Skeletal muscle satellite cell (primary cell): ENCODE measurements around the gene POU6F2.

Source experiments
- H3K27me3 ChIP-seq: 2 replicates; pipeline ENCODE4 v1.7.0; 2013; ENCODE audit warnings: low read length; ENCODE audit not compliant: control insufficient read depth, insufficient read depth
- H3K36me3 ChIP-seq: 2 replicates; pipeline ENCODE4 v1.7.0; 2013; ENCODE audit warnings: mild to moderate bottlenecking, control low read depth, low read length; ENCODE audit not compliant: insufficient read depth
- H3K4me1 ChIP-seq: 2 replicates; pipeline ENCODE4 v1.7.0; 2013; ENCODE audit warnings: low read length; ENCODE audit not compliant: control insufficient read depth, insufficient read depth
- H3K4me2 ChIP-seq: 2 replicates; pipeline ENCODE4 v1.7.0; 2013; ENCODE audit warnings: mild to moderate bottlenecking, low read length
- H3K4me3 ChIP-seq: 2 replicates; pipeline ENCODE4 v1.7.0; 2013; ENCODE audit warnings: low read length
- H3K9ac ChIP-seq: 2 replicates; pipeline ENCODE4 v1.7.0; 2013; ENCODE audit warnings: mild to moderate bottlenecking, low read depth, low read length, moderate library complexity
- H3K9me3 ChIP-seq: replicated peaks from 2 replicates; pipeline ENCODE4 v1.7.0; 2013; ENCODE audit warnings: mild to moderate bottlenecking, control low read depth, low read length

The POU6F2 gene

DNA sequence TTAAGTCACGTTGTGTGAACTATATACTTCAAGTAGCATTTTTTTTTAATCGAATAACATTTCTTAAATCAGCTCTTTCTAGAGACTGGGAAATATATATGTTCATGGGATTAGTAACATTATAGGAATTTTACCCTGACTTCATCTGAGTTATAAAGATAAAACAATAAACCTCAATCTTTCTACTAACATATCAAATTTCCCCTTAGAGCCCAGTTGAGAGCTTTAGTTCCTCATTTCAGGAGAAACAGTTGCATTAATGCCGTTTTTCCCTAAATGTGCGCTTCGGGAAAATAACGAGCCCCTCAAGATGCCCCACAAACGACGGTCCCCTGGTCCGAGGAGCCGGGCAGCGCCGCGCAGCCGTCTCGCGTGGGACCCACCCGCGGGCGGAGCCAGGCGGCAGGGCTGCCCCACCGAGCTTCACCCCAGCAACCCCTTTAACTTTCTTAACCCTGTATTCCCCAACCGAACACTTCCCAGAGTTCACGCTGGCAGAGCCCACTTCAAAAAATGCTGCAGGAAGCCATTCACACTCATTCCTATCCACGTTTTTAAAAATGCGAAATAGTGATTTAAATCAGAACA, 436.0 kb downstream of the POU6F2 start:
- no peaks in the 10 kb centered on the region for H3K36me3 ChIP-seq
- peaks cover 12% of the 10 kb centered on the region for H3K27me3 ChIP-seq
- H3K9ac ChIP-seq = peak overlapping the region; percentile 55
- H3K4me3 ChIP-seq = peak overlapping the region; percentile 81
- H3K4me2 ChIP-seq = peak overlapping the region; percentile 94
- H3K4me1 ChIP-seq = peaks cover 6% of the 10 kb centered on the region
- no peaks in the 10 kb centered on the region for H3K9me3 ChIP-seq

DNA sequence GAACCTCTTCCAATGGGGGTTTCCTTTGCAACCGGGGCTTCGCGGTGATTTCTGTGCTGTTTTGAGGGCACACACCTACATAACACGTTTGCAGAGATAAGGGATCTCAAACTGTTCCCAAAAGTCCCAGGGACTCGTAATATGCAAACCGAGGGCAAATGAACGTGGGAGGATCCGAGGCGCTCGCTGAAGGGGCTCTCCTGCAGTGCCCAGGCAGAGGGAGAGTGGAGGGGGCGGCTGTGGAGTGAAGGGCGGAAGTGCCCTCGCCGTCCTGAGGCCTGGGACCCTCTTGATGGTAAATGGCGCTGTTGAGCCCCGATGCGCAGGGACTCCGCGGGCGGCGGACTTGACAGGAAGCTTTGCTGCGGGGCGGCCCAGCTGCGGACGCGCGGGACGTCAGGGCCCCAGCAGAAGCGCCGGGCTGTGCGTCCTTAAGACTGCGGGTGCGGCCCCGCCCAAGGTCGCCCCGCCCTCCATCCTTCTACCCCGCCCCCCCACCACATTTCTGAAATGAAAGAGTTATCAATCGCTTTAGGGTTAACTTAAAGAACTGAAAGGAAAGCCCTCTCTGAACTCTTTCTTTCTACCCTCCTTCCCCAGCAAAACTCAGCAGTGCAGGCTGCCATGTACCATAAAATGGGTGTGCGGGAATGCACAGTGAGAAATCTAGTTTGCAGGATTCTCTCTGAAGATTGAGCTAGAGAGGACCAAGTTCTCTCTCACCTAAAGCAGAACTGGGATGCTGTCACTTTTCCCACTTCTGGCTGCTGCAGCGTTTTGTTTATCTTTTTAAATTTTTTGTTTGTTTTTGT, 436.7 kb downstream of the POU6F2 start:
- Histone ChIP-seq H3K4me3 (peak overlapping the region; percentile 81), H3K9ac (peak overlapping the region; percentile 55), H3K4me2 (peak overlapping the region; percentile 94), H3K9me3 (no peaks in the 10 kb centered on the region), H3K36me3 (no peaks in the 10 kb centered on the region), H3K27me3 (peaks cover 11% of the 10 kb centered on the region), H3K4me1 (peaks cover 6% of the 10 kb centered on the region)

DNA sequence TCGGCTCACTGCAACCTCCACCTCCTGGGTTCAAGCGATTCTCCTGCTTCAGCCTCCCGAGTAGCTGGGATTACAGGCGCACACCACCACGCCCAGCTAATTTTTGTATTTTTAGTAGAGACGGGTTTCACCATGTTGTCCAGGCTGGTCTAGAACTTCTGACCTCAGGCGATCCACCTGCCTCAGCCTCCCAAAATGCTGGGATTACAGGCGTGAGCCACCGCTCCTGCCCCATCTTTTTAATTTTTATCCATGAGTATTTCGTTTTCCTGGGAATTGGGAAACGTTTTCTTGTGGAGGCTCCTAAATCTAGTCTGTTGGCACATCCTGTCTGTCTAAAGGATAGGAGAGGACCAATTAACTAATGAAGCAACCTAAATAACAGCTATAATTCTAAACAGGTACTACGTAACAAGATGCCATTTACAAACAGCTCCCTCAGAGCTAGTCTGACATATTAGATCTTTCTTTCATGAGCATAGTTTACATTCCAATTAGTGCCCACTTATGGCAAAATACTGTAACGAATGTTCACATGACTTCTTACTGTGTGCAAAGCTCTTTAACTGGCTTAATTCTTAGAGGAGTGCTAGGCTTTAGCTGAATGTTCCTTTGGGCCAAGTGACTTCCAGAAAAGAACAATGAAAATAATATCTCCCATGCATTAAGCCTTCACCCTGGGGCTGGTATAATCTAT, 437.5 kb downstream of the POU6F2 start:
- H3K4me3 ChIP-seq = no peak overlapping the region
- no peaks in the 10 kb centered on the region for H3K9me3 ChIP-seq
- no peak overlapping the region for H3K9ac ChIP-seq
- peaks cover 11% of the 10 kb centered on the region for H3K27me3 ChIP-seq
- peak overlapping the region; percentile 94 for H3K4me2 ChIP-seq
- no peaks in the 10 kb centered on the region for H3K36me3 ChIP-seq
- H3K4me1 ChIP-seq = peaks cover 6% of the 10 kb centered on the region

DNA sequence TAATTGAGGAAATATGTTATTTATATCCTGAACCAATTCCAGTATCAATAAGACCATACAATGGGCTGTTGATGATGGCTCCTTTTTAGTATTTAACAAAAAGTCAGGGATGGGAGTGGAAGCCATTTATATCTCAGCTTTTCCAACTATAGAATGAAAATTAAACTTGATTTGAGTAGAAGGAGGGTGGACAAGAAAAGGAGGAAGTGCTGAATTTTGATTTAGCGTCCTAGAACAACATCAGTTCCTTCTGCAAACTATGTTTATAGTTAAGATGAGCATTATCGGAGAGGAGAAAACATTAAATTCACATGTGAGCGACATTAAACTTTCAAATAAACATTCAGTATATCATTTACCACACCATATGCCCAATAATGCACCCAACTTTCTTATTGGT, 439.2 kb downstream of the POU6F2 start:
- Histone ChIP-seq H3K27me3 (peaks cover 2% of the 10 kb centered on the region), H3K4me2 (no peak overlapping the region), H3K36me3 (no peaks in the 10 kb centered on the region), H3K9me3 (no peaks in the 10 kb centered on the region), H3K4me3 (no peak overlapping the region), H3K4me1 (peaks cover 6% of the 10 kb centered on the region), H3K9ac (no peak overlapping the region)

DNA sequence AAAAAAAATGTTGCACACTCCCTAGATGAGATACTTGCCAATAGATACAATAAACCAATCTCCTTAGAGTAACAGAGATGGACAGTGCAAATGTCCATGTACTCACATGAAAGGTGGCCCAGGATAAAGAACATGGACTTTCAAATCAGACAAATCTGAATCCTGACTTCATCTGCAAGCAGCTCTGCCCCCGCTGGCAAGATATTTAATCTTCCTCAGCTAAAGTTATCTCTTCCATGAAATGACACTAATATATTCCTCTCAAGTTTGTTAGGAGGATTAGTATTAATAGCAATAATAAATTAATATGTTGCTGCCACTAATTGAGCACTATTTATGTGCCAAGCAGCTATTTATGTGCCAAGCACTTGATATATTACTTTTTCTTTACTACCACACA, 439.9 kb downstream of the POU6F2 start:
- H3K9ac ChIP-seq = no peak overlapping the region
- H3K4me3 ChIP-seq = no peak overlapping the region
- no peaks in the 10 kb centered on the region for H3K27me3 ChIP-seq
- H3K4me2 ChIP-seq = no peak overlapping the region
- peaks cover 6% of the 10 kb centered on the region for H3K4me1 ChIP-seq
- no peaks in the 10 kb centered on the region for H3K36me3 ChIP-seq
- H3K9me3 ChIP-seq = no peaks in the 10 kb centered on the region

DNA sequence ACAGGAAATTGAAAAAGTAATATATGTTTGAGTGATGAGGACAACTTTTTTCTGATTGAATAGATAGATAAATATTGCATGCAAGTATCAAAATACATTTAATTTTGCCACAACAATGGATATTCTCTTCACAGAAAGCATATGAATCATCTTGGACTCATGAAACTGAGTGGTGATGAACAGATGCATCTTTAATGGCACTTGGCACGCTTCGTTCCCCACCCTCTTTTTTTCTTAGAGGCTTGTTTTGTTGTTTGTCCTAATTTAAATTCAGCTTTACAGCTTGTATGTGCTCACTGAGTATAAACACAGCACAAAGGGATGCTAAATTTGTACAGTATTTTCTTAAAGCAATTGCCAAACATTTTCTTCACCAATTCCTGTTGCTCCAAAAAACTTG, 443.5 kb downstream of the POU6F2 start:
- Histone ChIP-seq H3K9ac (no peak overlapping the region), H3K36me3 (no peaks in the 10 kb centered on the region), H3K27me3 (no peaks in the 10 kb centered on the region), H3K4me2 (no peak overlapping the region), H3K9me3 (no peaks in the 10 kb centered on the region), H3K4me1 (no peaks in the 10 kb centered on the region), H3K4me3 (no peak overlapping the region)

DNA sequence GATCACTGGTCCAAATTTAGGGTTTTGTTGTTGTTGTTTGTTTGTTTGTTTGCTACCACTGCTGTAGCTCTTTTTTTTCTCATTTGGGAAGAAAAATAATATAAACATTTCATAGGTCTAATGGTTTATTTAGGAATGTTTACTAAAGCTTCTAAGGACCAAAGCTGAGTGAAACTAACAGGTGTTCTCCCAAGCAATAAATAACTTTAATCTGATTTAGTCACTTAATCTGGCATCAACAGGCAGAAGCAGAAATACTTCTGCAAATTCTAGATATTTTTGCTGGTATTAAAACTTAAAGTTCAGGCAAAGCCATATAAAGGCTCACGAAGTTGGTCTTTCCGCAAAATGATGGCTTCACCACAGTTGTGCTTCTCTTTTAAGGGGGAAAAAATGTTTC, 444.0 kb downstream of the POU6F2 start:
- Histone ChIP-seq H3K4me2 (no peak overlapping the region), H3K9ac (no peak overlapping the region), H3K4me1 (no peaks in the 10 kb centered on the region), H3K9me3 (no peaks in the 10 kb centered on the region), H3K36me3 (no peaks in the 10 kb centered on the region), H3K4me3 (no peak overlapping the region), H3K27me3 (no peaks in the 10 kb centered on the region)

DNA sequence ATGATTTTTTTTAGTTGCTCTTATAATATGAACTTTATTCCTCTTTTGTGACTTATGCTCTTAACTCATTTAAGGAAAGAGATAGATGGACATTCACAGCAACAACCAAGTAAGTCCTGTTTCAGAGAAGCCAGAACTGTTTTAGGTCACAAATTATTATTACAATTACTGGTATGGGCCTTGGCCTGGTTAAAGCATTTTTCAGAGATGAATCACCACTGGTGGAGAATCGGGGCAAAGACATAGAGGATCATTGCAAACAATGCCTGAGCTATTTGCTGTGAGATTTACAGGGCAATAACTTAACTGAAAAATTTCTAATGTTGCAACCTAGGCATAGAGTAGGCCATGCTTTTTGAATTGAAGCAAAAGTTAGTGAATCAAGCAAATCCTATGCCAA, 450.5 kb downstream of the POU6F2 start:
- Histone ChIP-seq H3K4me3 (no peak overlapping the region), H3K9me3 (no peaks in the 10 kb centered on the region), H3K9ac (no peak overlapping the region), H3K36me3 (no peaks in the 10 kb centered on the region), H3K27me3 (no peaks in the 10 kb centered on the region), H3K4me1 (peaks cover 10% of the 10 kb centered on the region), H3K4me2 (no peak overlapping the region)

DNA sequence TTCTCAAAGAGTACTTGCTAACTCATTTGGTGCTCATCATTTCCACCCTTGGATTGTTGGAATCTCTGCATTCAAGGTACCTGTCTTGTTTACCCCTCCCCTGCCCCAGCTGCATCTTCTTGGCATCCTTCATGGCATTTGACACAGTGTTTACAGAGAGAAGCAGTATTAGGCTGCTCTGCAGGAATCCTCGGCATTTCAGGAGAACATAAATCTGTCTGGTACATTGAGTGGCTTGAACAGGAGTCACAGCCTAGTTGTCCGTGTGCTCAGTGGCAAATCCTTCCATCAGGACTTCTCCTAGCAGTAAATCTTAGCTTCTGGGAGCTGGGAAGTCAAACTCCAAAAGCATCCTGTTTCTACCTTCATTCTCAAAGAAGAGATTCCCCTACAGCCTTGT, 451.7 kb downstream of the POU6F2 start:
- H3K27me3 ChIP-seq = peaks cover 4% of the 10 kb centered on the region
- H3K4me2 ChIP-seq = no peak overlapping the region
- no peak overlapping the region for H3K4me3 ChIP-seq
- H3K9me3 ChIP-seq = no peaks in the 10 kb centered on the region
- H3K4me1 ChIP-seq = peaks cover 10% of the 10 kb centered on the region
- H3K9ac ChIP-seq = no peak overlapping the region
- H3K36me3 ChIP-seq = no peaks in the 10 kb centered on the region

DNA sequence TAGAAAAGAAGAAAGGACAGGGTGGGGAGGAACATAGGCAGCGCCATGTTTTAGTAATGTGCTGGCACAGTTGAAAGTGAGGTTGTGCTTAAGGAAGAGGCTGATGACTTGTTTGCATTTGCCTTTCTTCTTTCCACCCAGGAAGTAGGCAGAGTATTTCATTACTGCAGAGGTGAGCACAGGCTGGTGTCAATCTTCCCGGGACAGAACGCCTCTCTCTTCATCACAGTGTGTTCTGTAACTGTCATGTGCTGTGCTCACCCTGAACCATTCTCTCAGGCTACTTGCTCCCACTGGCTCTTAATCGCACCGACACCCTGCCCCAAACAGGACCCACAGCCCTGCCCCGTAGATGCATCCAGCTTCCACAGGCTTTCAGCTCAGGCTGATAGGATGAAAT, 452.7 kb downstream of the POU6F2 start:
- Histone ChIP-seq H3K36me3 (no peaks in the 10 kb centered on the region), H3K4me1 (peaks cover 10% of the 10 kb centered on the region), H3K4me2 (no peak overlapping the region), H3K9ac (no peak overlapping the region), H3K9me3 (no peaks in the 10 kb centered on the region), H3K4me3 (no peak overlapping the region), H3K27me3 (peaks cover 4% of the 10 kb centered on the region)

DNA sequence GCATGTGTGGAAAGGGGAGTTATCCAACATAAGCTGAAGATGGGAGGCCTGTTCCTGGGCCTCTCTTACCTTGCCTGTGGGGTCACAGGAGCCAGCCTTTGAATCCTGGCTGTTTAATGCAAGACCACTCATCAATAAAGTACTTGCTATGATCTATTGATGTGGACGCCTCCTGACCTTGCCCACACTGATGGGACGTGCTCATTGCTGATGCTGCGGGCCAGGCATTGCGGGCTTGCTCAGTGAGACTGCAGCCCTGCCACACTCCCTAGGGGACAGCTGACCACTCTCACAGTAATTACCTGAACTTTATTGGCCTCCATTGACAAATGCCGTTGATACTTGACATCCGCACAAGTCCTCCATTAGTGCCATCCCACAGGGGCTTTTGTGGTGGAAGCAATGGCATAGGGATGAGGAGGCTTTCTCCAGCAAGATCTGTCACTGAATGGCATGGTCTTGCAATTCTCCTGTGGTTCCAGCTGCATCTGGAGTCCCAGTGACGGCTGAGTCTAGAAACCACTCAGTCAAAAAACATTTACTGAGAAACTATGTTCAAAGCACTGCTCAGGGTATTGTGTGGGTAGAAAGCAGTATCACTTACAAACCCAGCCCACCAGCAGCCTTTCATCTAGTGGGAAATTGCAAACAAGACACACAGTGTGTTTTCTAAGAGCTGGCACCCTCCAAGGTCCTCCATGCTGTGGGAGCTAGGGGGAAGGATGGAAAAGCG, 453.4 kb downstream of the POU6F2 start:
- Histone ChIP-seq H3K27me3 (peaks cover 4% of the 10 kb centered on the region), H3K4me2 (no peak overlapping the region), H3K4me3 (no peak overlapping the region), H3K9ac (no peak overlapping the region), H3K36me3 (no peaks in the 10 kb centered on the region), H3K9me3 (no peaks in the 10 kb centered on the region), H3K4me1 (peaks cover 10% of the 10 kb centered on the region)
